ENCODE data around the gene AGTPBP1. TPM values are rescaled to one million over a fixed set of nuclear protein-coding genes. Genes with fewer than 3 reads are reported as not detected.
"Not testable (repeated sequence)": the region's sequence is repeated elsewhere in the genome, so short reads cannot be mapped to it uniquely, and the experiment has no call there.

Gene AGTPBP1
- total and polyA plus RNA-seq, 7 donors: 3.9 to 25.9 (median 19.6) TPM

- no peaks in the 10 kb centered on the region for H3K9me3 ChIP-seq
- TF ChIP-seq CTCF (IDR thresholded peaks at IDR 0.05): no peak
- H3K4me1 ChIP-seq: no peaks in the 10 kb centered on the region
- H3K4me3 ChIP-seq: no peak overlapping the region
- ATAC-seq (no peak), DNase-seq (no peak)
- no peak overlapping the region for H3K27ac ChIP-seq
- no peaks in the 10 kb centered on the region for H3K27me3 ChIP-seq (ENCODE audit: insufficient read depth in 3 of 3, low read length in 2 of 3)
- WGBS, 3 donors: 93 to 97% (median 94%) methylated on average over 1 of the region's 1 CpG
- intact Hi-C loops (cut with DNase I): no loop called here
- no peaks in the 10 kb centered on the region for H3K36me3 ChIP-seq (ENCODE audit: insufficient read depth in 1 of 2, low read depth in 1 of 2)
These were observed 164.3 kb downstream of the AGTPBP1 start for GRCh38 chr9:85577353-85577952.

GRCh38 chr9:85575868-85576267 lies 165.9 kb downstream of the AGTPBP1 start:
- TF ChIP-seq CTCF (IDR thresholded peaks at IDR 0.05): no peak
- no peak overlapping the region for H3K4me3 ChIP-seq
- ATAC-seq: no peak
- DNase-seq: no peak
- no peaks in the 10 kb centered on the region for H3K9me3 ChIP-seq
- intact Hi-C loops (cut with DNase I): no loop called here
- H3K4me1 ChIP-seq: no peaks in the 10 kb centered on the region
- H3K36me3 ChIP-seq (ENCODE audit: insufficient read depth in 1 of 2, low read depth in 1 of 2): no peaks in the 10 kb centered on the region
- H3K27me3 ChIP-seq (ENCODE audit: insufficient read depth in 3 of 3, low read length in 2 of 3): no peaks in the 10 kb centered on the region
- H3K27ac ChIP-seq: no peak overlapping the region

- H3K36me3 ChIP-seq (ENCODE audit: insufficient read depth in 1 of 2, low read depth in 1 of 2); intact Hi-C loops (cut with DNase I); H3K27me3 ChIP-seq (ENCODE audit: insufficient read depth in 3 of 3, low read length in 2 of 3); H3K4me1 ChIP-seq; H3K9me3 ChIP-seq; ATAC-seq; DNase-seq; H3K4me3 ChIP-seq; H3K27ac ChIP-seq: not testable (repeated sequence)
- WGBS, 3 donors: 98 to 99% (median 99%) methylated on average over 16 to 24 of the region's 26 CpGs
These were observed 168.2 kb downstream of the AGTPBP1 start for GRCh38 chr9:85573546-85573945.

GRCh38 chr9:85572917-85573316 lies 168.8 kb downstream of the AGTPBP1 start:
- H3K9me3 ChIP-seq; H3K27me3 ChIP-seq (ENCODE audit: insufficient read depth in 3 of 3, low read length in 2 of 3); ATAC-seq; H3K4me1 ChIP-seq; H3K4me3 ChIP-seq; H3K36me3 ChIP-seq (ENCODE audit: insufficient read depth in 1 of 2, low read depth in 1 of 2); DNase-seq; intact Hi-C loops (cut with DNase I); H3K27ac ChIP-seq: not testable (repeated sequence)
- 96 to 100% (median 99%) methylated on average over 8 to 11 of the region's 11 CpGs for WGBS, 3 donors

- Histone ChIP-seq H3K36me3 (ENCODE audit: insufficient read depth in 1 of 2, low read depth in 1 of 2) (no peaks in the 10 kb centered on the region), H3K4me1 (no peaks in the 10 kb centered on the region), H3K27me3 (ENCODE audit: insufficient read depth in 3 of 3, low read length in 2 of 3) (no peaks in the 10 kb centered on the region), H3K9me3 (no peaks in the 10 kb centered on the region), H3K27ac (no peak overlapping the region), H3K4me3 (no peak overlapping the region)
- no peak for DNase-seq
- no peak for ATAC-seq
- no peak for TF ChIP-seq CTCF (IDR thresholded peaks at IDR 0.05)
- intact Hi-C loops (cut with DNase I): no loop called here
- 56 to 59% (median 58%) methylated on average over 2 of the region's 2 CpGs for WGBS, 3 donors
These were observed 171.8 kb downstream of the AGTPBP1 start for GRCh38 chr9:85569988-85570387.

GRCh38 chr9:85559526-85559925 lies 182.2 kb downstream of the AGTPBP1 start:
- H3K4me1 ChIP-seq: no peaks in the 10 kb centered on the region
- H3K27me3 ChIP-seq (ENCODE audit: insufficient read depth in 3 of 3, low read length in 2 of 3): no peaks in the 10 kb centered on the region
- WGBS, 3 donors: 77 to 100% (median 96%) methylated on average over 3 of the region's 3 CpGs
- intact Hi-C loops (cut with DNase I): no loop called here
- H3K36me3 ChIP-seq (ENCODE audit: insufficient read depth in 1 of 2, low read depth in 1 of 2): no peaks in the 10 kb centered on the region
- ATAC-seq: no peak
- TF ChIP-seq CTCF (IDR thresholded peaks at IDR 0.05): no peak
- H3K4me3 ChIP-seq: no peak overlapping the region
- DNase-seq: no peak
- no peaks in the 10 kb centered on the region for H3K9me3 ChIP-seq
- H3K27ac ChIP-seq: no peak overlapping the region
